ENCODE data around the gene KRT73. TPM values are rescaled to one million over a fixed set of nuclear protein-coding genes. Genes with fewer than 3 reads are reported as not detected.
A peak's percentile ranks its signal among the peaks of the same experiment; 100 is the strongest.

KRT73 gene
- total and polyA plus RNA-seq, 9 of the 15 experiments (the other 6 are each of a cell fraction or from before 2014, with no cell fraction given) = 0.09 to 0.18 (median 0.13) TPM; not detected in 5

- H3K27ac ChIP-seq (ENCODE audit: extremely low read depth, low read depth, low read length) = no peak overlapping the region
- H3K9me3 ChIP-seq (replicated peaks; ENCODE audit: control insufficient read depth, insufficient read depth, low read depth, low read length) = no peaks in the 10 kb centered on the region
- H3K4me1 ChIP-seq (replicated peaks in 1 of 2; ENCODE audit: control insufficient read depth in 2 of 2, insufficient read depth in 2 of 2, low read length in 2 of 2) = peaks cover 0 to 6% of the 10 kb centered on the region in 2 experiments; a peak in 1 of 5 replicates
- peak; percentile 91 for FAIRE-seq
- in situ Hi-C loops (cut with MboI) (loop anchor here (5.0 kb wide), 1 partner anchor 284 kb away; no protein-coding TSS in a partner anchor), intact Hi-C loops (cut with micrococcal nuclease) (loop anchor here (1.0 to 10.0 kb wide), 5 partner anchors 112 to 428 kb away; no protein-coding TSS in a partner anchor)
- no TSS peak for BruUV-seq (replicated peaks)
- H3K4me2 ChIP-seq (ENCODE audit: insufficient read depth, low read length) = no peak overlapping the region
- ChIA-PET POLR2A (interaction anchor here (1.3 kb wide), 1 partner anchor 290 kb away, joined by 3 read pairs; no protein-coding TSS in a partner anchor), CTCF (ENCODE audit: low intra/inter-chr PET ratio) (interaction anchor here (0.5 to 4.5 kb wide), 9 partner anchors 133 to 695 kb away, joined by 3 to 49 read pairs (median 3); partner anchors contain the start of gene ANKRD33)
- peak; percentile 64 to 77 (median 70) for DNase-seq (ENCODE audit: extremely low read depth in 1 of 4, low spot score in 3 of 4)
- ATAC-seq = peak; percentile 95
- no peaks in the 10 kb centered on the region for H3K9me1 ChIP-seq (ENCODE audit: control insufficient read depth, insufficient read depth, low read length)
- H3K79me2 ChIP-seq (ENCODE audit: control insufficient read depth, insufficient read depth, low read length) = no peaks in the 10 kb centered on the region
- peaks cover 17 to 40% of the 10 kb centered on the region in 2 experiments; a peak in 4 of 5 replicates for H3K27me3 ChIP-seq (ENCODE audit: control insufficient read depth in 2 of 2, insufficient read depth in 2 of 2, low read length in 2 of 2)
- 1% methylated on average over 7 of the region's 7 CpGs for WGBS (ENCODE audit: insufficient coverage, low coverage, missing lambda C conversion rate)
- peaks cover 5% of the 10 kb centered on the region for H4K20me1 ChIP-seq (replicated peaks; ENCODE audit: control insufficient read depth, insufficient read depth, low read length)
- H3K9ac ChIP-seq (ENCODE audit: insufficient read depth in 1 of 2, low read depth in 2 of 2, low read length in 2 of 2) = no peak overlapping the region
- no peak overlapping the region for H3K4me3 ChIP-seq
- no peaks in the 10 kb centered on the region for H3K36me3 ChIP-seq (ENCODE audit: control insufficient read depth, insufficient read depth, low read length)
- no peak overlapping the region for H2AFZ ChIP-seq (ENCODE audit: low read depth, low read length)
- TF ChIP-seq FOSL1 (tag; conservative IDR thresholded peaks at IDR 0.05) = no peak
- TF ChIP-seq RAD21 (CRISPR knock-in tag; conservative IDR thresholded peaks at IDR 0.05 in 1 of 2, IDR thresholded peaks at IDR 0.05 in 1 of 2) = peak; percentile 95 to 98
- TF ChIP-seq TCF7L2 (IDR thresholded peaks at IDR 0.05; ENCODE audit: low read depth, low read length) = no peak
- peak; percentile 88 for TF ChIP-seq ARID2 (IDR thresholded peaks at IDR 0.05)
- TF ChIP-seq ZFP36 (IDR thresholded peaks at IDR 0.05; ENCODE audit: low read depth, low read length, partially characterized antibody) = peak; percentile 32
- 0 out of 2 replicates have a peak, but pooled peaks have one; percentile 35 for TF ChIP-seq JUN (IDR thresholded peaks at IDR 0.05; ENCODE audit: borderline replicate concordance, low read depth, low read length)
- no peak for TF ChIP-seq JUN (CRISPR knock-in tag; IDR thresholded peaks at IDR 0.05; ENCODE audit: borderline replicate concordance)
- TF ChIP-seq JUND (IDR thresholded peaks at IDR 0.05; ENCODE audit: borderline replicate concordance, low read depth, low read length) = 0 out of 2 replicates have a peak, but pooled peaks have one; percentile 8
- TF ChIP-seq JUND (tag; IDR thresholded peaks at IDR 0.05; ENCODE audit: borderline replicate concordance, low read depth, low read length) = no peak
- TF ChIP-seq SMC3 (conservative IDR thresholded peaks at IDR 0.05; ENCODE audit: insufficient read depth, low read depth, low read length) = peak; percentile 97
- TF ChIP-seq REST (IDR thresholded peaks at IDR 0.05; ENCODE audit: borderline replicate concordance) = peak; percentile 92
- no peak for TF ChIP-seq REST (CRISPR knock-in tag; IDR thresholded peaks at IDR 0.05; ENCODE audit: low read depth)
Measured at GRCh38 chr12:52582971-52583456, 35.3 kb downstream of the KRT73 start.
